NCI-H2029 (cell line): ENCODE results near the gene MUC4.
A peak's percentile ranks its signal among the peaks of the same experiment; 100 is the strongest.
"Not testable (repeated sequence)": the region's sequence is repeated elsewhere in the genome, so short reads cannot be mapped to it uniquely, and the experiment has no call there.

ENCODE experiments used
- DNase-seq: peaks from one replicate; lab custom pipeline; 2025; lab: John Stamatoyannopoulos, UW

MUC4 gene

DNA sequence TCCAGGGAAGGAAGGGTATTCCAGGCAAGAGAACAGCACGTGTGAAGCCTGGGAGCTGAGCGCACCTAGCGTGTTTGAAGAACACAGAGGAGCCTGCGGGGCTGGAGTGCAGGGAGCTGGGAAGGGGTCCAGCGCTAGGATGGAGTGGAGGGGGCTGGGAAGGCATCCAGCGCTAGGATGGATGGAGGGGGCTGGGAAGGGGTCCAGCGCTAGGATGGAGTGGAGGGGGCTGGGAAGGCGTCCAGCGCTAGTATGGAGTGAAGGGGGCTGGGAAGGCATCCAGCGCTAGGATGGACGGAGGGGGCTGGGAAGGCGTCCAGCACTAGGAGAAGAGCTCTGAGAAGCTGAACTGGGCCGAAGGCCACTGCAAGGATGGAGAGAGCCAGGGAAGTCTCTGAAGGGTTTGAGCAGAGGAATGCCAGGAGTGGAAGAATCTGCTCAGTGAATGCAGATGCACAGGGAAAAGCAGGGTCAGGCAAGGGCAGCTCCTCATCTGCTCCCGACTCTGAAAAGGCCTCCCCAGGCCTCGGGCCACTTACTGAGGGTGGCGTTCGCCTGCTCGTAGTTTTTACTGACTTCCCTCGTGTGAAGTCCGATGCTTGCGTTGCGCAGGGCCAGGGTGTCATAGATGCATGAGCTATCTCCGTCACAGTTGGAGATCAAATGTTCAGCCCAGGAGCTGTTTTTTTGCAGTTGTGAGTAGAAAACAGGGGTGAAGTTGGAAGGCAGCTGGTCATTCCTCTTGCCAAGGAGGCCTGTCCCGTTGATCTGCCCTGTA lies 51.2 kb downstream of the MUC4 start:
- no peak for DNase-seq

DNA sequence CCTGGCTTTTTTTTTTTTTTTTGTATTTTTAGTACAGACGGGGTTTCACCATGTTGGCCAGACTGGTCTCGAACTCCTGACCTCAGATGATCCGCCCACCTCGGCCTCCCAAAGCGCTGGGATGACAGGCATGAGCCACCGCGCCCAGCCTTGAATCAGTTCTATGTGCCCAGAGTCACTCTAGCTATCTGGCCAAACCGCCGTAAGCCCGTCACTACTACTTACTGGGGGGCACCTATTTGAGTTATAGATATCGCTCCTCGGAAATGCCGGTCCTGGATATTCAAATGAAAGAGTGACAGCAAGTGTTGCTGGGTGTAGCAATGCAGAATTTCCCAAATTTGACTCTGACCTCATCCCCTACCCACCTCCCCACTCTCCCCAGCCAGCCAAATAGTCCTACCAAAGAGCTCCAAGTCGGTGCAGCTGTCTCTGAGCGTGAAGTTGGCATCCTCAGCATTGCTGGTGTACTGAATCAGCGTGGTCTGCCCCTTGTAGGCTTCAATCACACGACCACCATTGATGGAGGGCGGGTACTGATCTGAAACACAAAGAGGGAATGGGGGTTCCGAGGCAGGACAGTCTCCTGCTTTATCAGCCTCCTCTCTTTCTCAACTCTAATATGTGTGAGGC lies 52.9 kb downstream of the MUC4 start:
- no peak for DNase-seq

GRCh38 chr3:195757827-195758226 lies 53.9 kb downstream of the MUC4 start:
- DNase-seq: no peak

DNA sequence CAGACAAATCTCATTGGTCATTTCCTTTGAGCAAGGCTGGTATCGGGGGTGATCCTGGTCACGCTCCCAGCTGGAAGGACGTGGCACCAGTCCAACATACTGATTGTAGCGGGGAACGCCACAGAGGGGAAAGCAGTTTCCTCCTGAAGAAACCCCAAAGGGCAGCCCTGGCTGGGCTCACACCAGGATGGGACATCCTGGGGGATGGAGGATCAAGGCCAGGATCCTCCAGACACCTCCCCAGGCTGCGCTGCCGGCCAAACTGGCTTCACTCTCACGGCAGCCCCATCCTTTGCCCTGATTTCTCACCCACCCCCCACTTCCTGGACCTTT lies 54.3 kb downstream of the MUC4 start:
- DNase-seq: no peak

DNA sequence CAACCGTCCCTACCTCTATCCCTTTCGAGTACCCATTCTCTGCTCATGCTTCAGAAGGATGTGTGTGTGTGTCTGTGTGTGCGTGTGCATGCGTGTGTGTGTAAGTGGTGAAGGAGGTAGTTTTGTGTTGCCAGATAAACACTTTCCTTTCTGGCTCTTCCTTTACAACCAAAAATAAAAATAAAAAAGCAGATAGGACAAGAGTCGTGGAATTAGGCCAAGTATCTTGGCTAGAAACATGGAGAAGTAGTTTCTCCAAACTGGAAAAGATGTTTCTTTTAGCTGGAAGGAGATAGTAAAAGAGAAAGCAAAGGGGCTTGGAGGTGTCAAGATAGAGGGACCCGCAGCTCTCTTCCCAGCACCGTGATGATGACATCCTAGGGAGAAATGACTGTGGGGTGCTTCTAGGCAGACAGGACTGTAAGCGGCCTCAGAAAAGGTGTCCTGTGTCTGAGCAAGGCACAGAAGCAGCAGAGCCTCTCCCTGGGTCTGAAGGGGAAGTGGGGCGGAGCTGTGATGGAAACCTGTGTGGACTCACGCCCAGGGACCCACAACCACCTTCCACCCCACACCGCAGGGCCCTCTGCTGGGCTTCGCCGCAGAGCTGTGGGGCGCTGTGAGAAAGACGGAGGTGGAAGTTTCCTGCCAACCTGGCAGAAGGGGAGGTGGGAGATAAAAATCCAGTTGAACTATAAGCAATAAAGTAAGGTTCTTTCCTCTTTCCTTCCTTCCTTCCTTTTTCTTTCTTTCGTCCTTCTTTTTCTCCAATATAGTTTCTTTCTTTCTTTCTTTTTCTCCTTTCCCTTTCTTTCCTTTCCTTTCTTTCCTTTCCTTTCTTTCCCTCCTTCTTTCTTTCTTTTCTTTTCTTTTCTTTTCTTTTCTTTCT lies 55.7 kb downstream of the MUC4 start:
- DNase-seq: no peak

DNA sequence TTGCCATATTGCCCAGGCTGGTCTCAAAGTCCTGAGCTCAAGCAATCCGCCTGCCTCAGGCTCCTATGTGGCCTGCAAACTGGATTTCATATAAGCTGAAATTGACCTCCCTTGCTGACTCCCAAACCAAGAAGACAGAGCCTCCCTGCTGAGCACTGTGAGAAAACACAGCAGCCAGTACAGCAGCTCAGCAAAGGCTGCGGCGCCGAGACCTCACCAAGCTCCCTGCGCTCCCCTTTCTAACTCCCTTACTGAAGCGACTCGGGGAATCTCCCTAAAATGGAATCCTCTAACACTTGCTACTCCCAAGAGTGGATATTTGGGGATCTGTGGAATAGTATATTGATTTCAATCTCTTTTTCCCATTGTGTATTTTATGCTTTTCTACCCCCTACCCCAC lies 56.3 kb downstream of the MUC4 start:
- DNase-seq: no peak

- no peak for DNase-seq
Observed at GRCh38 chr3:195754906-195755305, 56.8 kb downstream of the MUC4 start.

DNA sequence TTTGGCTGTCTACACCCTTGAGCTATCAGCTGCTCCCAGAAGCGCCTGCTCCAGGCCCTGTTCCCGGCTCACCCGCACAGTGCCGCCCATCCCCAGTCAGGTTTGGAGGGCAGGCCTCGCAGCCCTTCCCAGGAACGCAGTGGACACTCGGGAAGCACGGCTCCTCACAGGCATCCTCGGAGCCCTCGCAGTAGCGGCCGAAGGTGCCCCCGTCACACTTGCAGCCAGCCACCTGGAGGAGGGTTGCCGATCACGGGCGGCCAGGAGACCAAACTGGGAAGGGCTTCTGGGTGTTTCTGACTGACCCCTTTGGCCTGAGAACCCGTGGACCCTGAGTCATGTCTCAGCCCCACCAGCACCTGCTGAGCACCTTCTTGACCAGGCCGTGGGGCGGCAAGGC lies 57.6 kb downstream of the MUC4 start:
- no peak for DNase-seq

- DNase-seq: no peak
Observed at GRCh38 chr3:195753581-195753980, 58.1 kb downstream of the MUC4 start.

GRCh38 chr3:195752546-195753331 lies 59.0 kb downstream of the MUC4 start:
- DNase-seq: no peak

GRCh38 chr3:195752066-195752465 lies 59.7 kb downstream of the MUC4 start:
- DNase-seq: no peak

DNA sequence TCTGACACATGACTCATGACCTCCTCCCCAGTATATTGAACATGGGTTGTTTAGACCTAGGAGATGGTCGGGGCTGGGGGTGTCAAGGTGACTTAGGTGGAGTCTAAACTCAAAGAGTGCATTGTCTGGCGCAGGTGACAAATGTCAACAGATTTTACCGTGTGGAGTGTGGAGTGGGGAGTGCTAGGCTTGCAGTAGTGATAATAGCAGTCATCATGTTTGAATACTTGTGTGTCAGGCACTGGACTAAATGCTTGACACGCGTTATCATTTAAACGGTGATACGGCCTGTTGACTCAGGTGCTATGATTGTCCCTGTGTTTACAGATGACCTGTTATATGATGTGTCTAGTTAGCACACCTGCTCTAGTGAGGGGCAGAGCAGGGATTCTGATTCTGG lies 60.2 kb downstream of the MUC4 start:
- peak; percentile 76 for DNase-seq

DNA sequence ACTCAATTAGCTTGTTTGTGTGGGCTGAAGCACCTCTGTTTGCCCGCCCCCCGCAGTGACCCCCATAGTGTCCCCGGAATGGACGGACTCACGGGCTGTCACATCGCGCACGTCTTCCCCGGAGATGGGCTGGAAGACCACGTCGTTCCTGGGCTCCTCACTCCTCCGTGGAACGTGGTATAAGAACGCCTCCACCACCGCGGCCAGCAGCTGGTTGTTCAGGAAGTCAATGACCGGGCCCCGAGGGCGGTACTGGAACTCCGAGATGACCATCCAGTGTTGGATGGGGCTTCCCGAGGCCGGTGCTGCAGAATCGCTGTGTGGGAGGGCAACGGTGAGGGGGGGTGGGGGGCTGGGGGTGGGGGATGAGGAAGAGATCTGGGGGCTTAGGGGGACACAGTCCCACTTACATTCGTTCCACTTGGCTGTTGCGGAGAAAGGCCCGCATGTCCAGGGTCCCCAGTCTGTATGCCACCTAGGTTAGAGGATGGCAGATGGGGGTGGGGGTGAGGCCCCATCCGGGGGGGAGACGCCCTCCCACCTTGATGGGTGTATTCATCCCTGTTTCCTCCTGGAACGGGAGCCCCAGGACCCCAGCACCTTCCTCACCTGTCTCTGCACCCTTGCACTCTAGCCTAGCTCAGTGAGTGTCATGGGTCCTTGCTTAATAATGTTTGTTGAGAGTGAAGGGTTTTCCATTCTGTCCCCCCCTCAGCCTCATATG lies 60.8 kb downstream of the MUC4 start:
- DNase-seq: no peak

DNA sequence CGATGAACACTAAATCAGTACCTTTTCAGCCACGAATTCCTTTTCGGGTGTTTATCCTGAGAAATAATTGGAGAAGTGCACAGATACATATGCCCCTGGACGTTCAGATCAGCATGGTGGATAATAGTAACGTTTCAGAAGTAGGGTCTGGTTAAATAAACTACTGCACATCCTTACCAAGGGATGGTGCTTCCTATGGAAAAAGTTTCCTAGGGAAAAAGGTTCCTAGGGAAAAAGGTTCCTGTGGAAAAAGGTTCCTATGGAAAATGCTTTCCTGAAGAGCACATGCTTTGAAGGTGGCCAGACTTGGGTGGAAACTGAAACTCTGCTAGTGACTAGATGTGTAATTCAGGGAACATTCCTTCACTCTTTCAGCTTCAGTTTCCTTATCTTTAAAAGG lies 62.6 kb downstream of the MUC4 start:
- DNase-seq: not testable (repeated sequence)

- DNase-seq: no peak
Observed at GRCh38 chr3:195748661-195749060, 63.1 kb downstream of the MUC4 start.

- no peak for DNase-seq
Observed at GRCh38 chr3:195746751-195747150, 65.0 kb downstream of the MUC4 start.

DNA sequence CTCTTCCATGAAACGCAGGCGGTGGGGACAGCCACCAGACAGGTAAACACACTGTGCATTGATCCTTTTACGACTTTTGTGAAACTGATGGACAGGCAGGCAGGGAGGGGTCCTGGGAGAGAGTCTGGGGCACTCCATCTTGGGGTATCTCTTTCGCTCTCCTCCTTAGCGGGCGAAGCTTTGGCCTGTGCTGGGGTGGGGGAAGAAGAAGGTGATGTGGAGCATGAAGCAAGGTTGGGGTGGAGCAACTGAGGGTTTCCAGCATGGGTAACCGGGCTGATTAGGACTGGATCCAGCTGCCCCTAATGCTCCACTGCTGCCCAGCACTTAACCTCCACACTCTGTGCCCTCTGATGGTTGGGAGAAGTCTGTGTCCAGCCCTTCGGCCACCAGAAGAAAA lies 65.4 kb downstream of the MUC4 start:
- no peak for DNase-seq

- DNase-seq: no peak
Observed at GRCh38 chr3:195744437-195744836, 67.3 kb downstream of the MUC4 start.

GRCh38 chr3:195739561-195740111 lies 72.1 kb downstream of the MUC4 start:
- no peak for DNase-seq

DNA sequence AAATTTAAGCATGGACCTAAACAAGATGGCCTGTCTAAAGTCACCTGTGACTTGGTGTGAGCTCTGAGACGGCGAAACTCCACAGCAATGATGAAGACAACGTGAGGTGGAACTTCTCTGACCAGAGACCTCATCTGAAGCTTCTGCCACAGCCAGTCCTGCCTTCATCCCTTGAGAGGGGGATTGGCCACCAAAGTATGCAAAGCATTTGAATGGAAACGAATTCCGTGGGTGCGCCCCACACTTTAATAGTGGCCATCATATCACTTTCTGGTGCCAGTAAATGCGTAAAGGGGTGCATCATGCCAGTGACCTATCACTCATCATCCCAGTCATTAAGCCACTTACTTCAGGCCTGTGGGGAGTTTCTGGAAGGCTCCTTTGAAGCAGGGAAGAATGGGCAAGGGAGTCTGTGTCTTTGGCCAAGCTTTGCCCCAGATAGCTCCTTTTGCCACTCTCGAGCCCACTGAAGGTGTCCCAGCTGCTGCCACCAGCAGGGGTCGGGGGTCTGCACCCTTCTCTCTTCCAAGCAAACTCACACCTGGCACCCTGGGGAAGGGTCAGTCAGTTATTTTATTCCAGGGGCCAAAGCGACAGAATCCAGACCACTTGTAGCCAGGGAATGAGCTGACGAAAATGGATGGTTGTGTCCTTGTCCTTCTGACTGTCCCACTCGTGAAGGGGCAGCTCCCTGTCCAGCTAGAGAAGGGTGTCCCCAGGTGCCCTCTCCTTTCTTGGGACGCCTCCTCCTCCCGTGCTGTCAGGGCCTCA lies 73.3 kb downstream of the MUC4 start:
- no peak for DNase-seq
